Fibroblast of villous mesenchyme (primary cell): Measurements from ENCODE around the gene ICAM3. TPM values are rescaled to one million over a fixed set of nuclear protein-coding genes. Genes with fewer than 3 reads are reported as not detected.
"Not testable (repeated sequence)": the region's sequence is repeated elsewhere in the genome, so short reads cannot be mapped to it uniquely, and the experiment has no call there.

Experiments
- DNase-seq: peaks from one replicate; pipeline ENCODE4 v3.0.0-alpha.2; 2010; ENCODE audit warnings: low read depth
- H3K4me3 ChIP-seq: 2 replicates; pipeline ENCODE4 v1.5.1; 2011; ENCODE audit warnings: low read depth, mild to moderate bottlenecking, low read length
- total RNA-seq: library from RNA; depleted of rRNA; stranded (reverse); fragments of >200 nt; gene quantifications from 2 replicates; pipeline ENCODE4 v1.2.3, GENCODE V29; 2012
- TF ChIP-seq, protein P1 (sequence below): IDR thresholded peaks from 2 replicates; pipeline ENCODE4 v1.5.1; 2012; ENCODE audit warnings: low read depth, mild to moderate bottlenecking, low read length; ENCODE audit not compliant: insufficient read depth

The ICAM3 gene
- total RNA-seq, 1 donor: 4.3 TPM

DNA sequence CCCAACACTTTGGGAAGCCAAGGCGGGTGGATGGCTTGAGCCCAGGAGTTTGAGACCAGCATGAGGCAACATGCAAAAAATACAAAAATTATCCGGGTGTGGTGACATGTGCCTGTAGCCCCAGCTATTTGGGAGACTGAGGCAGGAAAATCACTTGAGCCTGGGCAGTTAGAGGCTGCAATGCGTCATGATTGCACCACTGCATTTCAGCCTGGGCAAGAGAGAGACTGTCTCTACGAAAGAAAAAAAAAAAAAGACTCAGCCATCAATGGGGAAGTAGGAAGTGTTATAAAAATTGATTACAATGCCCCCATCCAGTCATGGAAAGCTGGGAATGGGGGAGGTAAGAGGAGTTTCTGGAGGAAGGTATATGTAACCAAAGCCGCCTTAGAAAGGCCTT lies 35.5 kb upstream of the ICAM3 start:
- TF ChIP-seq, protein P1, sequence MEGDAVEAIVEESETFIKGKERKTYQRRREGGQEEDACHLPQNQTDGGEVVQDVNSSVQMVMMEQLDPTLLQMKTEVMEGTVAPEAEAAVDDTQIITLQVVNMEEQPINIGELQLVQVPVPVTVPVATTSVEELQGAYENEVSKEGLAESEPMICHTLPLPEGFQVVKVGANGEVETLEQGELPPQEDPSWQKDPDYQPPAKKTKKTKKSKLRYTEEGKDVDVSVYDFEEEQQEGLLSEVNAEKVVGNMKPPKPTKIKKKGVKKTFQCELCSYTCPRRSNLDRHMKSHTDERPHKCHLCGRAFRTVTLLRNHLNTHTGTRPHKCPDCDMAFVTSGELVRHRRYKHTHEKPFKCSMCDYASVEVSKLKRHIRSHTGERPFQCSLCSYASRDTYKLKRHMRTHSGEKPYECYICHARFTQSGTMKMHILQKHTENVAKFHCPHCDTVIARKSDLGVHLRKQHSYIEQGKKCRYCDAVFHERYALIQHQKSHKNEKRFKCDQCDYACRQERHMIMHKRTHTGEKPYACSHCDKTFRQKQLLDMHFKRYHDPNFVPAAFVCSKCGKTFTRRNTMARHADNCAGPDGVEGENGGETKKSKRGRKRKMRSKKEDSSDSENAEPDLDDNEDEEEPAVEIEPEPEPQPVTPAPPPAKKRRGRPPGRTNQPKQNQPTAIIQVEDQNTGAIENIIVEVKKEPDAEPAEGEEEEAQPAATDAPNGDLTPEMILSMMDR: no peak
- no peak for DNase-seq
- H3K4me3 ChIP-seq: no peak overlapping the region

DNA sequence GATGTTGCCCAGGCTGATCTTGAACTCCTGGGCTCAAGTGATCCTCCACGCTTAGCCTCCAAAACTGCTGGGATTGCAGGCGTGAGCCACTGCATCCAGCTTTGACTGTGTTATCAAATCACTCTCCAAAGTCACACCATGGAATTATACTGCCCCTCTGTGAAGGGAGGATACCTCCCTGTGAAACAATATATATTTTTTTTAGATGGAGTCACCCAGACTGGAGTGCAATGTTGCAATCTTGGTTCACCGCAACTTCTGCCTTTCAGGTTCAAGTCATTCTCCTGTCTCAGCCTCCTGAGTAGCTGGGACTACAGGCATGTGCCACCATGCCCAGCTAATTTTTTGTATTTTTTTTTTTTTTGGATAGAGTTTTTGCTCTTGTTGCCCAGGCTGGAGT lies 33.3 kb upstream of the ICAM3 start:
- no peak for DNase-seq
- TF ChIP-seq, protein P1: no peak
- no peak overlapping the region for H3K4me3 ChIP-seq

DNA sequence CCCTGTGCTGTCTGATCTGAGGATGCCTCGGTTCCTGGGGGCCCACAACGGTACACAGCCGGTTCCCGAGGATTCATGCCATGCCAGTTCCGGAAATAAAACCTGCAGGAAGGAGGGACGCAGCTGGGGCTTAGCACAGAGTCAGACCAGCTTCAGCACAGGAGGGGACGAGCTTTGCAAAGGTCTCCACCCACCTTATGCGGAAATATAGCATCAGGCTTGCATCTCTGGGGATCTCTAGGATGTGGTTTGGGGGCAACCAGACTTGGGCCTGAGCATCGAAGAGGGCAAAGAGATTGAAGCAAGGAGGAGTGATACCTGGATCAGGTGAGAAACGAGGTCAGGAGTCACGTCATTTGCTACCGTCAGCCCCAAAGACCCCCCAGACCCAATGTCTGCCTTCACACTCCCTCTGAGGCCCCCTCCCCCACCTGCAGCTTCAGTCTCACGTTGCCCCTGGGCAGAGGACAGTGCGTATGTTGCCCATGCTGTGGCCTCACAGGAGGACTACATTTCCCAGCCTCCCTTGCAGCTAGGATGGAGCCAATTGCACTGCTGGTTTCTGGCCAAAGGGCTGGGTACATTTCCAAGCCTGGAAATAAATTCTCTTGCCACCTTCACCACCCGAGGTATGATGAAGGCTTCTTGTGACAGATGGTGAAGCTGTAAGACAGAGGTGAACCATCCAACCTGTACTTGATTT lies 28.8 kb upstream of the ICAM3 start:
- TF ChIP-seq, protein P1: no peak
- H3K4me3 ChIP-seq: no peak overlapping the region
- DNase-seq: no peak

DNA sequence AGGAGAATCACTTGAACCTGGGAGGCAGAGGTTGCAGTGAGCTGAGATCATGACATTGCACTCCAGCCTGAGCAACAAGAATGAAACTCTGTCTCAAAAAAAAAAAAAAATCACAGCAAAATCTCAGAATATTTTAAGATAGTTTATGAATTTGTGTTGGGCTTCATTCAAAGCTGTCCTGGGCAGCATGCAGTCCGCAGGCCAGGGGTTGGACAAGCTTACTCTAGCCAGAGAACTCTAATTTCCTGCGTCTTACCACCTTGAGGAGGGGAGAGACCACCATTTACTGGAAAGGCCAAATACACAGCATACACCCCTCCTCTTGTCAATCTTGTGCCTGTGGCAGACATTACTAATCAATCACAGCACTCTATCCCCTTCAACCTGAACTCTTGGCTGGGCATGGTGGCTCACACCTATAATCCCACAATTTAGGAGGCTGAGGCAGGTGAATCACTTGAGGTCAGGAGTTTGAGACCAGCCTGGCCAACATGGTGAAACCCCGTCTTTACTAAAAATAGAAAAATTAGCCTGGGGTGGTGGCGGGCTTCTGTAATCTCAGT lies 27.6 kb upstream of the ICAM3 start:
- H3K4me3 ChIP-seq, DNase-seq: not testable (repeated sequence)

DNA sequence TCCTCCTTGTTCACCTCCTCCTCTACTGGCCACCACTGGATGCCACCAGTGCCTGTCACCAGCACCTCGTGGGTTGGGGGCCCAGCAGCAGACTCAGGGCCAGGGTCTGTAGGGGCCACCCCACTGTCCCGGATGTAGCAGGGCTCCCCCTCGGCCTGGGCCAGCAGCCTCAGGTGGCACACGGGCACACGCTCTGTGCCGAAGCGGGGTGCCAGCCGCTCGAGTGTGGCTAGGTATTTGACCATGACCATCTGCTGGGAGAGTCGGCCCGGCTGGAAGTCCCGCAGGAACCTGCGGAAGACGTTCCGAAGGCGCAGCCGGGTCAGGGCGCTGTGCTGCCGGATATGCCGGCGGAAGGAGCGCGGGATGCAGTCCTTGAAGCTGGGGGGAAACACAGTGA lies 26.1 kb upstream of the ICAM3 start:
- no peak for DNase-seq
- TF ChIP-seq, protein P1: no peak
- H3K4me3 ChIP-seq: no peak overlapping the region

DNA sequence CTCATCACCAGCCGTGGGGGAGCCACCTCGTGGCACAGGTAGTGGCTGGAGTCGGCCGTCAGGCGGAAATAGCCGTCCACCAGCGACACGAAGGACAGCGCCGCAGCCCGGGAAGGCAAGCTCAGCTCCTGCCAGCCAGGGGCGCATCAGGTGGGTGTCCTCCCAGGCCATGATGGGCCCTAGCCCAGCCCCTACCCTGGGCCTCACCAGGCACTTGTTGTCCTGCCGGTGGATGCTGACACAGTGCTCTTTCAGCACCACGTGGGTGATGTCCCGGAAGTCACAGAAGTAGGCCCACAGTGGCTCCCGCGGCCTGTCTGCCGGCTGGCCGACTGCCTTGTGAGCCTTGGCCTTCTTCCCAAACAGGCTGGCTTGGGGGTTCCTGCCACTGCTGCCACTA lies 25.2 kb upstream of the ICAM3 start:
- no peak for DNase-seq
- TF ChIP-seq, protein P1: no peak
- no peak overlapping the region for H3K4me3 ChIP-seq

DNA sequence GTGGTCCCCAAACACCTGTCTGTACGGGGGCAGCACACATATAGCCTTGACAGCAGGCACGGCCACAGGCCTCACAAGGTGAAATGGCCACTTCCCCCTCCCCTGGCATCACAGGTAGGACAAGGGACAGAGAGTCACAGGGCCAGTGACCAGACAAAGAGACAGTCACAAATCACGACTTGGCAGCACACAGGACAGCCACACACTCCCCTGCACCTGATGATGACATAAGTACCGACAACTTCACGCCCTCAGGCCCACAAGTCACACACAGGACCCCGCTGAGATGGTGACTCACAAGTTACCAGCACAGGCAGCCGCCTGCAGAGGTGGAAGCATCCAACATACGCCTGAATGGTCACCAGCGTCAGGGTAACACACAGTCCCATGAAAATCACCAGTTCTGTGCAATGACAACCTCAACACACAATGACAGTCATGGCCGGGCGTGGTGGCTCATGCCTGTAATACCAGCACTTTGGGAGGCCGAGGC lies 24.4 kb upstream of the ICAM3 start:
- TF ChIP-seq, protein P1: no peak
- no peak for DNase-seq
- H3K4me3 ChIP-seq: no peak overlapping the region
